GM12873 (cell line): Measurements from ENCODE around the gene CCDC81.

Experiments used
- CTCF ChIP-seq: IDR thresholded peaks from 2 replicates; pipeline ENCODE4 v1.5.1; 2012; ENCODE audit warnings: low read depth, mild to moderate bottlenecking, moderate library complexity, low read length, control low read depth; ENCODE audit not compliant: insufficient read depth; ENCODE audit errors: missing control alignments

Gene CCDC81

GRCh38 chr11:86372586-86372985, 2.1 kb upstream of the CCDC81 start:
- no peak for TF ChIP-seq CTCF

GRCh38 chr11:86374069-86374468, 618 bp upstream of the CCDC81 start:
- no peak for TF ChIP-seq CTCF

- no peak for TF ChIP-seq CTCF
These were observed 3.3 kb downstream of the CCDC81 start for GRCh38 chr11:86377972-86378371.

GRCh38 chr11:86380295-86381059, 5.8 kb downstream of the CCDC81 start:
- no peak for TF ChIP-seq CTCF

- TF ChIP-seq CTCF = no peak
These were observed 8.6 kb downstream of the CCDC81 start for GRCh38 chr11:86383041-86383955.

- TF ChIP-seq CTCF = no peak
These were observed 11.6 kb downstream of the CCDC81 start for GRCh38 chr11:86386283-86386682.

- TF ChIP-seq CTCF = no peak
These were observed 12.1 kb downstream of the CCDC81 start for GRCh38 chr11:86386746-86387145.
